HepG2 (cell line): ENCODE results near the gene ATP6V1G2. TPM values are rescaled to one million over a fixed set of nuclear protein-coding genes. Genes with fewer than 3 reads are reported as not detected.
A peak's percentile ranks its signal among the peaks of the same experiment; 100 is the strongest.

ENCODE experiments used
- ATAC-seq: fragments of 200-7000 bp; cut with Tn5 transposase; 3 replicates; pipeline ENCODE4 v1.9.1; 2020; ENCODE audit warnings: mild to moderate bottlenecking, moderate library complexity
- BruUV-seq: library from RNA; stranded (reverse); fragments of 400-500 nt; replicated peaks from 2 replicates; lab custom pipeline; 2021; lab: Mats Ljungman, UMichigan
- CTCF ChIA-PET: fragments of 300-600 bp; formaldehyde crosslinking; extraction: SDS; loops from one replicate; lab custom pipeline; 2021; ENCODE audit warnings: low total read pairs, inconsistent platforms, low intra/inter-chr PET ratio; lab: Yijun Ruan, JAX
- POLR2A ChIA-PET: fragments of 350-600 bp; sonication (Branson Sonifier 250); formaldehyde crosslinking; loops from one replicate; lab custom pipeline; 2020; ENCODE audit warnings: antibody characterized with exemption, inconsistent platforms; lab: Yijun Ruan, JAX
- DNase-seq: peaks from one replicate; pipeline ENCODE4 v3.0.0-alpha.2; 2015; ENCODE audit warnings: low spot score
- FAIRE-seq: peaks from 3 replicates; lab custom pipeline; 2011; peaks lifted over from hg19 to GRCh38; lab: Jason Lieb, UNC
- H2AFZ ChIP-seq: one replicate; pipeline ENCODE4 v1.6.1; 2011; ENCODE audit warnings: low read length, inconsistent platforms
- H3K27ac ChIP-seq: fragments of 300-600 bp; 3 replicates; pipeline ENCODE4 v1.8.0; 2011; ENCODE audit warnings: mixed run types, mild to moderate bottlenecking, mixed read lengths, low read length, inconsistent platforms; ENCODE audit not compliant: insufficient read depth; ENCODE audit errors: extremely low read length
- H3K27me3 ChIP-seq, 2 experiments: fragments of 200-600 bp in 1 of 2; 2 replicates in 1 of 2; 3 replicates in 1 of 2; pipeline versions ENCODE4 v1.6.0 to v1.8.0; 2011; ENCODE audit warnings: low read length in 2 of 2, mild to moderate bottlenecking in 2 of 2, moderate library complexity in 2 of 2, inconsistent platforms in 1 of 2; ENCODE audit not compliant: insufficient read depth in 2 of 2, control insufficient read depth in 1 of 2
- H3K36me3 ChIP-seq, 2 experiments: fragments of 200-600 bp in 1 of 2; replicated peaks in 1 of 2; 2 replicates in 1 of 2; 3 replicates in 1 of 2; pipeline versions ENCODE4 v1.5.1 to v1.8.0; 2011; ENCODE audit warnings: low read length in 2 of 2, inconsistent platforms in 1 of 2; ENCODE audit not compliant: insufficient read depth in 2 of 2, control insufficient read depth in 1 of 2
- H3K4me1 ChIP-seq: 2 replicates; pipeline ENCODE4 v1.5.1; 2012; ENCODE audit warnings: low read length, inconsistent platforms; ENCODE audit not compliant: insufficient read depth
- H3K4me2 ChIP-seq: 2 replicates; pipeline ENCODE4 v1.6.0; 2011; ENCODE audit warnings: low read depth, low read length, inconsistent platforms
- H3K4me3 ChIP-seq, 3 experiments: fragments of 200-600 bp in 1 of 3; sonication (generic), shearing (Covaris generic) in 1 of 3; replicated peaks in 1 of 3; 2 replicates each; pipeline ENCODE4 v1.5.1; 2011 to 2016; ENCODE audit warnings: low read length in 3 of 3, inconsistent platforms in 2 of 3, low read depth in 2 of 3, mild to moderate bottlenecking in 2 of 3, control low read depth in 1 of 3, mixed read lengths in 1 of 3; ENCODE audit not compliant: insufficient read depth in 1 of 3
- H3K79me2 ChIP-seq: one replicate; pipeline ENCODE4 v1.6.1; 2011; ENCODE audit warnings: low read length, inconsistent platforms; ENCODE audit not compliant: insufficient read depth
- H3K9ac ChIP-seq: 2 replicates; pipeline ENCODE4 v1.6.0; 2011; ENCODE audit warnings: mild to moderate bottlenecking, low read depth, low read length, inconsistent platforms; ENCODE audit not compliant: insufficient read depth
- H3K9me3 ChIP-seq: 2 replicates; pipeline ENCODE4 v1.5.1; 2012; ENCODE audit warnings: mild to moderate bottlenecking, low read length
- H4K20me1 ChIP-seq: 2 replicates; pipeline ENCODE4 v1.6.0; 2011; ENCODE audit warnings: inconsistent platforms, mild to moderate bottlenecking, low read length, moderate library complexity; ENCODE audit not compliant: insufficient read depth
- POLR2A ChIP-seq, 2 experiments: IDR thresholded peaks; 2 replicates each; pipeline ENCODE4 v1.6.1; 2011; ENCODE audit warnings: low read depth in 2 of 2, low read length in 2 of 2, mild to moderate bottlenecking in 1 of 2, moderate library complexity in 1 of 2; ENCODE audit not compliant: insufficient read depth in 1 of 2
- RBFOX2 ChIP-seq: fragments of 200-400 bp; formaldehyde crosslinking; IDR thresholded peaks from 2 replicates; pipeline ENCODE4 v1.6.1; 2017; ENCODE audit warnings: low read depth, mild to moderate bottlenecking, low read length
- RBM22 ChIP-seq: fragments of 200-400 bp; formaldehyde crosslinking; optimal IDR thresholded peaks from 2 replicates; pipeline ENCODE3; 2017; ENCODE audit warnings: mild to moderate bottlenecking, low read length, moderate library complexity
- WGBS: methylation state at CpG from one replicate; pipeline ENCODE4 v1.1.6; 2017; ENCODE audit warnings: low lambda C conversion rate; 5-methylcytosine and 5-hydroxymethylcytosine counted together
- in situ Hi-C: cut with HindIII; loops from 2 replicates; pipeline ENCODE4 v1.10.0; 2017; ENCODE audit warnings: low pct_unique_long_range_greater_than_20kb; ENCODE audit not compliant: extremely low pct_ligation_motif_present
- intact Hi-C: fragments of 100-400 bp; cut with micrococcal nuclease; formaldehyde crosslinking; loops from one replicate; pipeline ENCODE4 v1.10.0; 2022; ENCODE audit not compliant: unreplicated experiment
- polyA plus RNA-seq, 8 experiments: library from polyadenylated mRNA; depleted of rRNA in 3 of 8; stranded (reverse) in 7 of 8; unstranded in 1 of 8; fragments of >200 nt; fragmentation: Illumina TruSeq in 4 of 8; extraction: Trizol in 4 of 8; gene quantifications; 2 replicates each; pipeline versions ENCODE4 v1.2.1 to v1.2.3, GENCODE V29; 2011 to 2016; ENCODE audit warnings: low read depth in 4 of 8, missing spikeins in 1 of 8, mixed read lengths in 1 of 8; ENCODE audit not compliant: insufficient read depth in 1 of 8
- total RNA-seq, 5 experiments: library from RNA; depleted of rRNA; stranded (reverse); fragments of >200 nt; fragmentation: Illumina TruSeq; extraction: Trizol; gene quantifications; 2 replicates each; pipeline ENCODE4 v1.2.3, GENCODE V29; 2016; ENCODE audit warnings: low read depth in 1 of 5
- TF ChIP-seq, protein P1 (sequence below): sonication (generic); formaldehyde crosslinking; IDR thresholded peaks from one replicate; pipeline ENCODE4 v1.5.1; 2020; ENCODE audit warnings: mild to moderate bottlenecking, missing genetic modification reagents; ENCODE audit errors: not compliant biosample characterization

ATP6V1G2 gene
- total and polyA plus RNA-seq, 2 of the 13 experiments (the other 11 are each of a cell fraction or from before 2014, with no cell fraction given): 0.27 to 0.83 TPM

DNA sequence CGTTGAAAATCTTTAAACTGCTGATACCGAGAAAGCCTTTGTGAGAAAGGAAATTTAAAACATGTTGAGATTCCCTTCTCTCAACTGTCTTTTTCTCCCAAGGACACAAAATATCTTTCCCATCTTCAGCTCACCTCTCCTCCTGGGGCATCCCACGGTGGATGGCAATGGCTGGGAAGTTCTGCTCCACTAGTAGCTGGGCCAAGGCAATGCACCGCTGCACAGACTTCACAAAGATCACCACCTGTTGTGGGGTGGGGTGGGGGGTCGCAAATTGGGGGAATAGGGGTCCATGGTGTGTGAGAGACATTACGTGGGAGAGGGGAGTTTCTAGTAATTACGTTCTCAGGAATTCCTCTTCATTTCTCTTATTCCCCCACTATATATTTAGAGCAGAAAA, 15.2 kb downstream of the ATP6V1G2 start:
- H3K4me2 ChIP-seq: no peak overlapping the region
- H3K79me2 ChIP-seq: peaks cover 9% of the 10 kb centered on the region
- no peak for DNase-seq
- BruUV-seq: no TSS peak
- 96% methylated on average over 7 of the region's 7 CpGs for WGBS
- peaks cover 36 to 64% of the 10 kb centered on the region in 2 experiments for H3K36me3 ChIP-seq
- POLR2A ChIA-PET: interaction anchor here (8.3 kb wide), 1 partner anchor 10 kb away, joined by 123 read pairs; the partner anchor contains the start of gene DDX39B
- H3K9me3 ChIP-seq: no peaks in the 10 kb centered on the region
- H2AFZ ChIP-seq: no peak overlapping the region
- TF ChIP-seq RBM22: peak; percentile 66
- TF ChIP-seq, protein P1, sequence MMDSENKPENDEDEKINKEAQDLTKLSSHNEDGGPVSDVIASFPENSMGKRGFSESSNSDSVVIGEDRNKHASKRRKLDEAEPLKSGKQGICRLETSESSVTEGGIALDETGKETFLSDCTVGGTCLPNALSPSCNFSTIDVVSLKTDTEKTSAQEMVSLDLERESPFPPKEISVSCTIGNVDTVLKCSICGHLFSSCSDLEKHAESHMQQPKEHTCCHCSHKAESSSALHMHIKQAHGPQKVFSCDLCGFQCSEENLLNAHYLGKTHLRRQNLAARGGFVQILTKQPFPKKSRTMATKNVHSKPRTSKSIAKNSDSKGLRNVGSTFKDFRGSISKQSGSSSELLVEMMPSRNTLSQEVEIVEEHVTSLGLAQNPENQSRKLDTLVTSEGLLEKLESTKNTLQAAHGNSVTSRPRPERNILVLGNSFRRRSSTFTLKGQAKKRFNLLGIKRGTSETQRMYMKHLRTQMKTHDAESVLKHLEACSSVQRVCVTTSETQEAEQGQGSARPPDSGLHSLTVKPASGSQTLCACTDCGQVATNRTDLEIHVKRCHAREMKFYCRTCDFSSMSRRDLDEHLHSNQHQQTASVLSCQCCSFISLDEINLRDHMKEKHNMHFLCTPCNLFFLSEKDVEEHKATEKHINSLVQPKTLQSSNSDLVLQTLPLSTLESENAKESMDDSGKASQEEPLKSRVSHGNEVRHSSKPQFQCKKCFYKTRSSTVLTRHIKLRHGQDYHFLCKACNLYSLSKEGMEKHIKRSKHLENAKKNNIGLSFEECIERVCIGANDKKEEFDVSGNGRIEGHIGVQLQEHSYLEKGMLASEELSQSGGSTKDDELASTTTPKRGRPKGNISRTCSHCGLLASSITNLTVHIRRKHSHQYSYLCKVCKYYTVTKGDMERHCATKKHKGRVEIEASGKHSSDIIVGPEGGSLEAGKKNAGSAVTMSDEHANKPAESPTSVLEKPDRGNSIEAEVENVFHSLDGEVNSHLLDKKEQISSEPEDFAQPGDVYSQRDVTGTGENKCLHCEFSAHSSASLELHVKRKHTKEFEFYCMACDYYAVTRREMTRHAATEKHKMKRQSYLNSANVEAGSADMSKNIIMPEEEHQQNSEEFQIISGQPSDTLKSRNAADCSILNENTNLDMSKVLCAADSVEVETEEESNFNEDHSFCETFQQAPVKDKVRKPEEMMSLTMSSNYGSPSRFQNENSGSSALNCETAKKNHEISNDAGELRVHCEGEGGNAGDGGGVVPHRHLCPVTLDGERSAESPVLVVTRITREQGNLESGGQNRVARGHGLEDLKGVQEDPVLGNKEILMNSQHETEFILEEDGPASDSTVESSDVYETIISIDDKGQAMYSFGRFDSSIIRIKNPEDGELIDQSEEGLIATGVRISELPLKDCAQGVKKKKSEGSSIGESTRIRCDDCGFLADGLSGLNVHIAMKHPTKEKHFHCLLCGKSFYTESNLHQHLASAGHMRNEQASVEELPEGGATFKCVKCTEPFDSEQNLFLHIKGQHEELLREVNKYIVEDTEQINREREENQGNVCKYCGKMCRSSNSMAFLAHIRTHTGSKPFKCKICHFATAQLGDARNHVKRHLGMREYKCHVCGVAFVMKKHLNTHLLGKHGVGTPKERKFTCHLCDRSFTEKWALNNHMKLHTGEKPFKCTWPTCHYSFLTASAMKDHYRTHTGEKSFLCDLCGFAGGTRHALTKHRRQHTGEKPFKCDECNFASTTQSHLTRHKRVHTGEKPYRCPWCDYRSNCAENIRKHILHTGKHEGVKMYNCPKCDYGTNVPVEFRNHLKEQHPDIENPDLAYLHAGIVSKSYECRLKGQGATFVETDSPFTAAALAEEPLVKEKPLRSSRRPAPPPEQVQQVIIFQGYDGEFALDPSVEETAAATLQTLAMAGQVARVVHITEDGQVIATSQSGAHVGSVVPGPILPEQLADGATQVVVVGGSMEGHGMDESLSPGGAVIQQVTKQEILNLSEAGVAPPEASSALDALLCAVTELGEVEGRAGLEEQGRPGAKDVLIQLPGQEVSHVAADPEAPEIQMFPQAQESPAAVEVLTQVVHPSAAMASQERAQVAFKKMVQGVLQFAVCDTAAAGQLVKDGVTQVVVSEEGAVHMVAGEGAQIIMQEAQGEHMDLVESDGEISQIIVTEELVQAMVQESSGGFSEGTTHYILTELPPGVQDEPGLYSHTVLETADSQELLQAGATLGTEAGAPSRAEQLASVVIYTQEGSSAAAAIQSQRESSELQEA (CRISPR knock-in tag): no peak
- TF ChIP-seq POLR2A (IDR thresholded peaks at IDR 0.05; ENCODE audit: insufficient read depth in 1 of 2, low read depth in 2 of 2, low read length in 2 of 2): peak in 1 of 2 experiments; percentile 16; a peak in 1 of 4 replicates
- TF ChIP-seq RBFOX2: peak; percentile 41
- TF ChIP-seq, all 625 proteins: peak for 3
- H3K4me3 ChIP-seq: no peak overlapping the region
- FAIRE-seq: no peak
- in situ Hi-C loops: no loop called here
- peaks cover 80% of the 10 kb centered on the region for H3K4me1 ChIP-seq
- H3K9ac ChIP-seq: no peak overlapping the region
- H3K27me3 ChIP-seq: no peaks in the 10 kb centered on the region
- intact Hi-C loops: no loop called here
- H3K27ac ChIP-seq: no peak overlapping the region
- CTCF ChIA-PET: no interaction called here
- ATAC-seq: no peak
- peaks cover 48% of the 10 kb centered on the region for H4K20me1 ChIP-seq
